ENCODE results near the gene SETBP1. TPM values are rescaled to one million over a fixed set of nuclear protein-coding genes. Genes with fewer than 3 reads are reported as not detected.

Gene SETBP1
- total and polyA plus RNA-seq, 2 of the 13 experiments (the other 11 are each of a cell fraction or from before 2014, with no cell fraction given), result 0.18 to 0.65 TPM

DNA sequence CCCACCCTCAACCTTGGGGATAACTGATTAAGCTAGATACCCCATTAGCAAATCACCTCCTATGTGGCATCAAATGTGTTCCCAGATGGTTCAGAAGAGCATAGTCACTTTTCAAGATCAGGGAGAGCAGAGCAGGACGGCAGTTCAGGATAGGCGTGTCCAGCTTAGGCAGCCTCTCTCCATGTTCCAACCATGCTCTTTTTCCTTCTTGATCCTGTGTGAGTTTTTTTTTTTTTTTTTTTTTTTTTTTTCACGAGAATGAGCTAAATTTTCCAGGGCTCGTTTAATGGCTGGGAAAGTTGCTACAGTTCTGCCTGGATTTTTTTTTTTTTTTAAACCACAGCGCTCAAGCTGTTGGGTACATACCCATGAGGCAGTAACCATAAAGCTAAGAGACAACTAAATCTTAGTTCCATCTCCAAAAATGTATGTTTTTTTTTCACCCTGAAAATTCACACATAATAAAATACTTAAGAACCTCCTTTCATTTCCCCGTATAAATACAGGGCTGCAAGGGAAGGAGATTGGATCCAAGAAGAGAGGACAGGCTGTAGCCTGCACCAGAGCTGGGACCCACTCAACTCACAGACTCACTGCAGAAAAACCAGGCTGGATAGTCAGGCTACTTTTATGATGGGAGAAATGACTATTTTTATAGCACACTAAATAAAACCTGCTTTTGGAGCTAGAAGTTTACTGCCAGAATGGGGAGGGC lies 244.3 kb downstream of the SETBP1 start:
- Histone ChIP-seq H4K20me1 (ENCODE audit: insufficient read depth, low read length) (no peaks in the 10 kb centered on the region), H3K36me3 (replicated peaks in 1 of 2; ENCODE audit: control insufficient read depth in 1 of 2, insufficient read depth in 2 of 2, low read length in 2 of 2) (no peaks in the 10 kb centered on the region), H3K79me2 (ENCODE audit: insufficient read depth, low read length) (no peaks in the 10 kb centered on the region), H3K4me2 (ENCODE audit: low read depth, low read length) (no peak overlapping the region), H3K27me3 (ENCODE audit: control insufficient read depth in 1 of 2, insufficient read depth in 2 of 2, low read length in 2 of 2) (no peaks in the 10 kb centered on the region), H3K4me3 (replicated peaks in 1 of 3; ENCODE audit: insufficient read depth in 1 of 3, low read depth in 2 of 3, low read length in 3 of 3) (no peak overlapping the region), H3K4me1 (ENCODE audit: insufficient read depth, low read length) (no peaks in the 10 kb centered on the region), H3K9me3 (ENCODE audit: low read length) (no peaks in the 10 kb centered on the region), H3K9ac (ENCODE audit: insufficient read depth, low read depth, low read length) (no peak overlapping the region), H2AFZ (ENCODE audit: low read length) (no peak overlapping the region), H3K27ac (ENCODE audit: extremely low read length, insufficient read depth, low read length) (no peak overlapping the region)
- ChIA-PET CTCF (ENCODE audit: low intra/inter-chr PET ratio, low total read pairs) (no interaction called here), POLR2A (no interaction called here)
- intact Hi-C loops (cut with micrococcal nuclease; ENCODE audit: unreplicated experiment) (no loop called here), in situ Hi-C loops (cut with HindIII; ENCODE audit: extremely low pct_ligation_motif_present, low pct_unique_long_range_greater_than_20kb) (no loop called here)
- no peak for FAIRE-seq
- TF ChIP-seq ZNF660 (CRISPR knock-in tag; IDR thresholded peaks at IDR 0.05; ENCODE audit: borderline replicate concordance, low read depth), result no peak
- TF ChIP-seq ATF1 (CRISPR knock-in tag; IDR thresholded peaks at IDR 0.05), result no peak
- no peak for ATAC-seq
- BruUV-seq (replicated peaks), result no TSS peak
- 56% methylated on average over 6 of the region's 6 CpGs for WGBS (ENCODE audit: low lambda C conversion rate)
- DNase-seq (ENCODE audit: low spot score), result no peak

DNA sequence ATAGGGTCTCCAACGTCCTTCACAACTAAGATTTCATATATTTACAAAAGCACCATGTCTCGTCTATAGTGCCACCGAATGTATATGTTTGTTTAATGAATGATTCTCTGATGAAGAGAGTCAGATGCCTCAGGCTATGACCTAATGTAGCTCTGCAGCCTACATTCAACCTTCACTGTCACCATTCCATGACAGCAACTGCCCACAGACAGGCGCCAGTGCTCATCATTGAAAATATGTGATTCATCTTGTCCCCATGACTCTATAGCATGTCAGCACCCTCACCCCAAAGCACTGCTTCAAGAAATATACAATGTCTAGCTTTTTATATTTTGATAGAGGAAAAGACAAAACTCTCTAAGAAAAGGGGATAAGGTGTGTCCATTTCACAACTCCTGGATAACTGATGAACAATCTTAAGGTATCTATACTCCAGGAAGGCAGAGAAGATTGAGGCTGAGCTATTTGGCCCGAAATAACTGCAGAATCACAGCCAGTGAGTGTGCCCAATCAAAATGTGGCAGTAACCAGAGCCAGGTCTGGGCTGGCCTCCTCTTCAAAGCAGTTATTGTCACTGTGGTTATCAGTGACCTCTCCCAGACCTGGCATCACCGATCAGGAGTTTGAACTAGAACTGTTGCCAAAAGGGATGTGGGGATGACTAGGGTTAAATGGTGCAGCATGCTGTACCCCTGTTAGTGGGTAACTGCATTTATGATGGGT lies 246.6 kb downstream of the SETBP1 start:
- TF ChIP-seq GZF1 (CRISPR knock-in tag; IDR thresholded peaks at IDR 0.05) (no peak), NPAS2 (CRISPR knock-in tag; IDR thresholded peaks at IDR 0.05; ENCODE audit: borderline replicate concordance) (no peak), SALL2 (CRISPR knock-in tag; IDR thresholded peaks at IDR 0.05) (no peak), PRMT3 (CRISPR knock-in tag; IDR thresholded peaks at IDR 0.05; ENCODE audit: borderline replicate concordance, low read depth) (no peak), ZNF749 (CRISPR knock-in tag; IDR thresholded peaks at IDR 0.05; ENCODE audit: borderline replicate concordance) (no peak)
- TF ChIP-seq, protein P1, sequence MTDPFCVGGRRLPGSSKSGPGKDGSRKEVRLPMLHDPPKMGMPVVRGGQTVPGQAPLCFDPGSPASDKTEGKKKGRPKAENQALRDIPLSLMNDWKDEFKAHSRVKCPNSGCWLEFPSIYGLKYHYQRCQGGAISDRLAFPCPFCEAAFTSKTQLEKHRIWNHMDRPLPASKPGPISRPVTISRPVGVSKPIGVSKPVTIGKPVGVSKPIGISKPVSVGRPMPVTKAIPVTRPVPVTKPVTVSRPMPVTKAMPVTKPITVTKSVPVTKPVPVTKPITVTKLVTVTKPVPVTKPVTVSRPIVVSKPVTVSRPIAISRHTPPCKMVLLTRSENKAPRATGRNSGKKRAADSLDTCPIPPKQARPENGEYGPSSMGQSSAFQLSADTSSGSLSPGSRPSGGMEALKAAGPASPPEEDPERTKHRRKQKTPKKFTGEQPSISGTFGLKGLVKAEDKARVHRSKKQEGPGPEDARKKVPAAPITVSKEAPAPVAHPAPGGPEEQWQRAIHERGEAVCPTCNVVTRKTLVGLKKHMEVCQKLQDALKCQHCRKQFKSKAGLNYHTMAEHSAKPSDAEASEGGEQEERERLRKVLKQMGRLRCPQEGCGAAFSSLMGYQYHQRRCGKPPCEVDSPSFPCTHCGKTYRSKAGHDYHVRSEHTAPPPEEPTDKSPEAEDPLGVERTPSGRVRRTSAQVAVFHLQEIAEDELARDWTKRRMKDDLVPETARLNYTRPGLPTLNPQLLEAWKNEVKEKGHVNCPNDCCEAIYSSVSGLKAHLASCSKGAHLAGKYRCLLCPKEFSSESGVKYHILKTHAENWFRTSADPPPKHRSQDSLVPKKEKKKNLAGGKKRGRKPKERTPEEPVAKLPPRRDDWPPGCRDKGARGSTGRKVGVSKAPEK (CRISPR knock-in tag; IDR thresholded peaks at IDR 0.05; ENCODE audit: borderline replicate concordance), result no peak
- no peak overlapping the region for H3K4me3 ChIP-seq (replicated peaks in 1 of 3; ENCODE audit: insufficient read depth in 1 of 3, low read depth in 2 of 3, low read length in 3 of 3)
- no peak overlapping the region for H3K27ac ChIP-seq (ENCODE audit: extremely low read length, insufficient read depth, low read length)
- no peak for FAIRE-seq
- no peaks in the 10 kb centered on the region for H3K36me3 ChIP-seq (replicated peaks in 1 of 2; ENCODE audit: control insufficient read depth in 1 of 2, insufficient read depth in 2 of 2, low read length in 2 of 2)
- no peaks in the 10 kb centered on the region for H3K9me3 ChIP-seq (ENCODE audit: low read length)
- no peaks in the 10 kb centered on the region for H3K79me2 ChIP-seq (ENCODE audit: insufficient read depth, low read length)
- H3K4me2 ChIP-seq (ENCODE audit: low read depth, low read length), result no peak overlapping the region
- no peaks in the 10 kb centered on the region for H3K27me3 ChIP-seq (ENCODE audit: control insufficient read depth in 1 of 2, insufficient read depth in 2 of 2, low read length in 2 of 2)
- intact Hi-C loops (cut with micrococcal nuclease; ENCODE audit: unreplicated experiment) (no loop called here), in situ Hi-C loops (cut with HindIII; ENCODE audit: extremely low pct_ligation_motif_present, low pct_unique_long_range_greater_than_20kb) (no loop called here)
- ChIA-PET CTCF (ENCODE audit: low intra/inter-chr PET ratio, low total read pairs) (no interaction called here), POLR2A (no interaction called here)
- 38% methylated on average over 6 of the region's 6 CpGs for WGBS (ENCODE audit: low lambda C conversion rate)
- H4K20me1 ChIP-seq (ENCODE audit: insufficient read depth, low read length), result no peaks in the 10 kb centered on the region
- no peak for ATAC-seq
- no TSS peak for BruUV-seq (replicated peaks)
- no peak overlapping the region for H3K9ac ChIP-seq (ENCODE audit: insufficient read depth, low read depth, low read length)
- no peak for DNase-seq (ENCODE audit: low spot score)
- H2AFZ ChIP-seq (ENCODE audit: low read length), result no peak overlapping the region
- H3K4me1 ChIP-seq (ENCODE audit: insufficient read depth, low read length), result no peaks in the 10 kb centered on the region
